PFSK-1 (cell line): ENCODE results near the gene MAP4K4.

Experiments
- POLR2AphosphoS5 ChIP-seq: IDR thresholded peaks from 2 replicates; pipeline ENCODE4 v1.6.1; 2012; ENCODE audit warnings: low read depth, mild to moderate bottlenecking, control low read depth, low read length, moderate library complexity
- SIN3A ChIP-seq: IDR thresholded peaks from 2 replicates; pipeline ENCODE4 v1.6.1; 2012; ENCODE audit warnings: mild to moderate bottlenecking, low read length, moderate library complexity, borderline replicate concordance; ENCODE audit not compliant: insufficient read depth
- TAF1 ChIP-seq: IDR thresholded peaks from 2 replicates; pipeline ENCODE4 v1.6.1; 2012; ENCODE audit warnings: low read length, control low read depth, borderline replicate concordance; ENCODE audit not compliant: insufficient read depth
- TF ChIP-seq, protein P1 (sequence below), 2 experiments: IDR thresholded peaks; 2 replicates each; pipeline versions ENCODE4 v1.6.1 to v1.8.0; 2011 to 2012; ENCODE audit warnings: low read depth in 2 of 2, low read length in 2 of 2, control low read depth in 1 of 2, inconsistent platforms in 1 of 2, mild to moderate bottlenecking in 1 of 2, moderate library complexity in 1 of 2; ENCODE audit not compliant: insufficient read depth in 1 of 2

DNA sequence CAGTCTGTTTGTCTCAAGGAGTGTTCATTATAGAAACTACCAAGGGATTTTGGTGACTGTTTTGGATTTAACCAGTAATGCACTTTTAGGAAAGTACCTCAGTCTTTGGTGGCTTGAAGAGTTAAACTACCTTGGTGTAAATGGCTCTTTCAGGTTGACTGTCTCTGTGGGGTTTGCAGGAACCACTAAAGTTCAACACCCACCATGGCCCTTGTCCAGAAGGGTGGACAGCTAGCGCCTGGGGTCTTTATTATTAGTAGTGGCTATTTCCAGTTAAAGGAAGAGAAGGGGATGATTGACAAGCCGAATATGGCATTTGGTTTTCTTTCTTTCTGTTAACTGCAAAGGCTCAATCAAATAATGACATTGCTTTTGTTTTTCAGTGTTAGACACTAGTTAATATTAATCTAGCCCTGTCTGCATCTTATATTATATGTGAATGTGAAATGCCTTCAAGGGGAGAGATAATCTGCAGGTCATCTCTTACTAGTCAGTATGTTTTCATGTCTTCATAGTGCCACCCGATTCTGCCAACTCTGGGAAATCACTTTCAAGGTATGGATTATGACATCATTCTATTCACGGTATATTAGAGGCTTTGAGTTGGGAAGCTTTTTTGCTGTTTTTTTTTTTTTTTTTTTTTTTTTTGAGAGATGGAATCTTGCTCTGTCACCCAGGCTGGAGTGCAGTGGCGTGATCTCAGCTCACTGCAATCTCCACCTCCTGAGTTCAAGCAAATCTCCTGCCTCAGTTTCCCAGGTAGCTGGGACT, 56.4 kb downstream of the MAP4K4 start:
- TF ChIP-seq POLR2AphosphoS5 (no peak), TAF1 (no peak), SIN3A (no peak)
- TF ChIP-seq, protein P1, sequence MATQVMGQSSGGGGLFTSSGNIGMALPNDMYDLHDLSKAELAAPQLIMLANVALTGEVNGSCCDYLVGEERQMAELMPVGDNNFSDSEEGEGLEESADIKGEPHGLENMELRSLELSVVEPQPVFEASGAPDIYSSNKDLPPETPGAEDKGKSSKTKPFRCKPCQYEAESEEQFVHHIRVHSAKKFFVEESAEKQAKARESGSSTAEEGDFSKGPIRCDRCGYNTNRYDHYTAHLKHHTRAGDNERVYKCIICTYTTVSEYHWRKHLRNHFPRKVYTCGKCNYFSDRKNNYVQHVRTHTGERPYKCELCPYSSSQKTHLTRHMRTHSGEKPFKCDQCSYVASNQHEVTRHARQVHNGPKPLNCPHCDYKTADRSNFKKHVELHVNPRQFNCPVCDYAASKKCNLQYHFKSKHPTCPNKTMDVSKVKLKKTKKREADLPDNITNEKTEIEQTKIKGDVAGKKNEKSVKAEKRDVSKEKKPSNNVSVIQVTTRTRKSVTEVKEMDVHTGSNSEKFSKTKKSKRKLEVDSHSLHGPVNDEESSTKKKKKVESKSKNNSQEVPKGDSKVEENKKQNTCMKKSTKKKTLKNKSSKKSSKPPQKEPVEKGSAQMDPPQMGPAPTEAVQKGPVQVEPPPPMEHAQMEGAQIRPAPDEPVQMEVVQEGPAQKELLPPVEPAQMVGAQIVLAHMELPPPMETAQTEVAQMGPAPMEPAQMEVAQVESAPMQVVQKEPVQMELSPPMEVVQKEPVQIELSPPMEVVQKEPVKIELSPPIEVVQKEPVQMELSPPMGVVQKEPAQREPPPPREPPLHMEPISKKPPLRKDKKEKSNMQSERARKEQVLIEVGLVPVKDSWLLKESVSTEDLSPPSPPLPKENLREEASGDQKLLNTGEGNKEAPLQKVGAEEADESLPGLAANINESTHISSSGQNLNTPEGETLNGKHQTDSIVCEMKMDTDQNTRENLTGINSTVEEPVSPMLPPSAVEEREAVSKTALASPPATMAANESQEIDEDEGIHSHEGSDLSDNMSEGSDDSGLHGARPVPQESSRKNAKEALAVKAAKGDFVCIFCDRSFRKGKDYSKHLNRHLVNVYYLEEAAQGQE (IDR thresholded peaks at IDR 0.05; ENCODE audit: insufficient read depth in 1 of 2, low read depth in 2 of 2, low read length in 2 of 2) = no peak
